Stimulated activated CD8-positive, alpha-beta memory T cell treated with anti-CD3 and anti-CD28 coated beads, Interleukin-2, amount 100 ng/mL, for 48 hours (primary cell): ENCODE data around the gene DRC1.
"Not testable (repeated sequence)": the region's sequence is repeated elsewhere in the genome, so short reads cannot be mapped to it uniquely, and the experiment has no call there.

Source experiments
- DNase-seq, 2 donors: peaks; one replicate each; pipeline ENCODE4 v3.0.0-alpha.2; 2020; ENCODE audit warnings: low read depth in 2 of 2

Gene DRC1

DNA sequence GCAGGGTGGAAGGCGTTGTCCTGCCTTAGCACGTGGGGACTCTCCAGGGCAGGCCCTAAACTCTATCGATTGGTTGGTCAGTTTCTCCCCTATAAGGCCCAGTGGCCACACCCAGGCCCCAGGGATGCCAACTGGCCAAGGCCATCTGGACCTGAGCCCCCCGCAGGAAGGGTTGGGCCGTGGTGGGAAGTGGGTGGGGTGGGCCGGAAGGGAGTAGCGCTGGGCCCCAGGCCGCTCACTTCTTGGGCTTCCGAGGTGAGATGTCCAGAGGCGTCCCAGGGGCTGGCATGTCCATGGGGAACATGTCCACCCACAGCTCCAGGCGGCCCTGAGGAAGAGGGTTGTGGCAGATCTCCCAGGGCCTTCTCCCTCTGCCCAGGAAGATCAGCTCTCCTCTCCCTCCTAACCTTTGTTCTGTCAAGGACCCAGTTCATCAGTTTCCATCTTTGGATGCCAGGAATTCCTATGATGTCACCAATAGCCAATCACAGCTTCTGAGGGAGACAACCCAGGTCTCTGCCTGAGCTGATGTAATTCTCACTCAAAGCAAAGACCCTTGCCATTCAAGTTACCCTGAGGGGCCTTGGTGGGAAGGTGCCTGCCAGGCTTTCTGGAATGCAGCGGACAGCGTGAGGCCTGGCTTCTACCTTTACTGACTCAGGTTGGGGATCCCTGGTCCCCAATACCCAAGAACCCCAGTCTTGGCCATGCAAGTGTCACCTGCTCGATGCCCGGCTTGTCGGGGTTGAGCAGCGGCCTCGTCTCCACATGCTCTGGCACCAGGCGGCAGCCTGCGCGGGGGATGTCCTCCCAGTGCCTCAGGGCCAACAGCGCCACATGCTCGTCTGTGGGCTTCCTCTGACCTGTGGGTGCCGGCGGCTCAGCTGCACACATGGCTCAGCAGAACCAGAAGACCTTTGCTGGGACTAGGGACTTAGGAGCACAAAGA, 61.8 kb downstream of the DRC1 start:
- no peak for DNase-seq

DNA sequence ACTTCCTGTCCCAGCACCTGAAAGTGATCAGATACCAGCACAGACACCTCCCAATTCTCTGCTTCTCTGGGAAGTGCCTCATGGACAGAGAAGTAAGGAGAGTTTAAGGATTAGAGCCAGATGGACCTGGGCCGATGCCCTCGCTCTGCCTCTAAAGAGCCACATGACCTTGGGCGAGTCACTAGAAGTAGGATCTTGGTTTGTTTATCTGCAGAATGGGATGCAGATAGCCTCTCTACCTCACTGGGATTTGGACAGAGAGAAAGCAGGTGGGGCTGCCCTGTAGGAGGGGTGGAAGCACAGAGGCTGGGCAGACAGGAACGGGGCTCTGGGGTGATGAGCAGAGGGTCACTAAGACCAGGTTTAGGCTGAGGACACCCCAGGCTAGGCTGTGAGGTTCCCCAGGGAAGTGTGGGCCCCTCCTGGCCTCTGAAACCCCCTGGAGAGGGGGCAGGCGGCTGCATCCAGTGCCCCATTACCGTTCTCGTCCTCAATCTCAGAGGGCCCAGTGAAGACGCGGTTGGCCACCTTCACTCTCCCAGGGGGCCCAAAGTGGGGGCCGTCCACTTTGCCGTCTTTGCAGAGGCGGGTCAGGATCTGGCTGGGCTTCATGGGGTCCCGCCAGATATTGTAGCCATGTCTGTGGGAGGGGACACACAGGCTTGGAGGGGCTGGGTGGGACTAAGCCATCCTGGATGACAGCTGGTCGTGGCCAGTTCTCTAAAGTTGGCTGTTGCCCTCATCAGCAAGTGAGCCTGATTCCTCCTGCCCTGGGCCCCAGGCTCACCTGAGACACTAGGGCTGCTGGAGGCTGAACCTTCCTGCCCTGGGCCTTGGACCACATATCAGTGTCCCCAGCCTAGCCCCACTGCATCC, 62.9 kb downstream of the DRC1 start:
- DNase-seq: no peak

DNA sequence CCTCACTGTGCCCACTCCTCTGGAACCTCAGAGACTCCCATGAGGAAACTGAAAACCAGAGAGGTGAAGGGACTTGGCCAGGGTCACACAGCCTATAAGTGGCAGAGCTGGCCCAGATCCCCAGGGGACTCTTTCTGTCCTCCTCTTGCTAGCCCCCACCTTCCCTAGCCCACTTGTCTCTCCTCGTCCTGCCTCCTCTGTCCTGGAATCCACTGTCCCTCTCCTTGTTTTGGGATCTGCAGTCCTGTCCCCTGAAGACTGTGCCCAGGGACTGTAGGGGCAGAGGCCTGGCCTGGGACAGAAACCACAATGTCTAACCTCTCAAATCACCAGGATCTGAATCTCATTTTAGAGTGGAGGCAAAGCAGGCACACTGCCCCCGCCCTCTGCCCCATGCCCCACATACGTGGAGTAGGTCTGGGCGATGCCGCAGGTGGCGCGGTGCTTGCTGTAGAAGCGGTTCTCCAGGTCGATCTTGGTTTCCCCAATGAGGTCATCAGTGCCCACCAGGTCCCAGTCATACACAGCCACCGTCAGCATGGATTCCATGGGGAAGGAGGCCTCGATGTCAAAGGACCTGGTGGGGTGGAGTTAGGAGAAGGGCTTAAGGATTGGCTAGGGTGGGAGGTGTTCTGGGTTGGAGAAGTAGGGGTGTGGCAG, 63.7 kb downstream of the DRC1 start:
- DNase-seq: no peak

DNA sequence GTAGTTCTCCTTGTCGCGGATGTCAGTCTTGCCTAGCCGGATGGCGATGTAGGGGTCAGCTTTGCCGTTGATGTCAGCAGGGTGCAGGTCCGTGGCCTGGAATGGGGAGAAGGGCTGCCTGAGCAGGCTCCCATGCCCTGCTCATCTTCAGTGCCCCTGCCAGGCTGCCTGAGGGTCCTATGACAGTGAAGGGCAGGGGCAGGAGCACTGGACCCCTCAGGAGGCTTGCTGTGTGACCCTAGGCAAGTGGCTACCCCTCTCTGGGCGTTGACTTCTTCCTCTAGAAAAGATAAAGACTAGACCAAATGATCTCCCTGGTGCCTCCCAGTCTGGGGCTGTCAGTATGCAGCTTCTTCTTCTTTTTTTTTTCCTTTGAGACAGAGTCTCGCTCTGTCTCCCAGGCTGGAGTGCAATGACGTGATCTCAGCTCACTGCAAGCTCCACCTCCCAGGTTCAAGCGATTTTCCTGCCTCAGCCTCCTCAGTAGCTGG, 64.3 kb downstream of the DRC1 start:
- DNase-seq: no peak

DNA sequence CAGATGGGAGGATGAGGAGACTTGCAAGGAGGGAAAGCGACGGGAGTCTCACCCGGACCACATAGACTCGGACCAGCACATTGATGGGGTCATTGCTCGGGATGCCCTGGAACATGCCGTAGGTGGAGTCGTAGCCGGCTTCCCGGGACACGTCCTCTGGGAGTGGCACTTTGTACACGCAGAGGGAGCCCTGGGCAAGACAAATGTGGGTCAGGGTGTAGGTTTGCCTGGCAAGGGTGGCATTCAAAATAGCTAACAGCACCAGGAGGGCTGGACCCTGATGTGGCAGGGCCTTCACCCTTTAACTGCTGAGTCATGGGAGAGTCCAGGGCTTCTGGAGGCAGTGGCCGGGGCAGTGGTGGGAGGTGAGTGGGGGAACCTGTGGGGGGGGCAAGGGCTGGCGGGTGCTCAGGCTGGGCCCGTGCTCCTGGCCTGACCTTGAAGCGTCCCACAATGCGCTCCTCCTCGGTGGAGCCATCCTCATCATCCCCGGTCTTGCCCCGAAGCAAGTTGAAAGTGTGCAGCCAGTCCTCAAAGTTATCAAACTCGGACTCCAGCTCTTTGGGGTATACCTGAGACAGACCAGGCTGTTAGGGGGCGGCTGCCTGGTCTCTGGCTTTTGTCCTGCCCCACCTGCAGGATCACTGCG, 65.1 kb downstream of the DRC1 start:
- no peak for DNase-seq

DNA sequence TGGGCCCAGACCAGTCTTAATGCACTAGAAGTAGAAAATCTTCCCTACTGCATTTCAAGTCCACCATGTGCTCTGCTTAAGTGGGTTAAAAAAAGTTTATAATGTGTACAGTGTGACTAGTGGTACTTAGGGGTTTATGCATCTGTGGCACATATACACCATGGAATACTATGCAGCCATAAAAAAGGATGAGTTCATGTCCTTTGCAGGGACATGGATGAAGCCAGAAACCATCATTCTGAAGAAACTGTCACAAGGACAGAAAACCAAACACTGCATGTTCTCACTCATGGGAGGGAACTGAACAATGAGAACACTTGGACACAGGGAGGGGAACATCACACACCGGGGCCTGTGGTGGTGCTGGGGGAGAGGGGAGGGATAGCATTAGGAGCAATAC, 66.8 kb downstream of the DRC1 start:
- DNase-seq: not testable (repeated sequence)

DNA sequence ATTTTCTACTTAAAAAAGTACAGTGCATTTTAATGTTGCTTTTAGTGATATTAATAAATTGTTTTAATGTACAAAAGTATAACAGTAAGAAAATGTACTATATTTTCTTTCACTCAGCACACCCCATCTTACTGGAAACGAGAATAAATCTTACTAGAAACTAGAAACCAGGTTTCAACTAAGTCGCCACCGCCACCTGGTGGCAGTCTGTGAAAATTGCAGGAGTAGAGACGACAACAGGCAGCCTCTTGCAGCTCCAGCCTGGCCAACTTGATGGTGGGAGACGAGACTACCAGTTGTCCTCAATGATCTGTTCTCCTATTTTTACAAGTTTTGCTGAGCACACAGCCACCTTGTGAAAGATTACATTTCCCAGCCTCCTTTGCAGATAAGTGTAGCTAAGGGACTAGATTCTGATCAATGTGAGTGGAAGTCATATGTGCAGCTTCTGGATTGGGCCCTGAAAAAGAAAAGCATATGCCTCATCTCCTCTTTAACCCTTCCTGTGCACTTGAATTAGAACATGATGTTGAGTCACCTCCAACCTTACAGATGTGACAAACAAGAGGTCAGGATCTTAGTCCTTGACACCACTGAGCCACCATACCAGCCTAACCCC, 67.5 kb downstream of the DRC1 start:
- DNase-seq: peak; percentile 56 to 66

DNA sequence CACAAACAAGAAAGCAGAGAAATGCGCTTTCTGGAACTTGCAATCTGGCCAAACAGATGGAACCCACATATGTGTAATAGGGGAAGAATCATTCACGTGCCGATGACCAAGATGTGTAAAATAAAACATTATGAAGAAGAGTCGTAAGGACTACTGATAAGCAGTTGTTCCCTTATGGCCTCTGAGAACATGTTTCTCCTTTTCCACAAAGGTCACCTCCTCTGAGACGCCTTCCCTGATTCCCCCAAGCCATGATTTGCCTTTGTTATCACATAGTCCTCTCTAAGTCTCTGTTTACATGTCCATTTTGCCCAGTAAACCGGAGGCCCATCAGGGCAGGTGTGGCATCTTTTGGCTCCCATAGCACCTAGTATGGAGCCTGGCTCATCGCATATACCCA, 68.2 kb downstream of the DRC1 start:
- no peak for DNase-seq

DNA sequence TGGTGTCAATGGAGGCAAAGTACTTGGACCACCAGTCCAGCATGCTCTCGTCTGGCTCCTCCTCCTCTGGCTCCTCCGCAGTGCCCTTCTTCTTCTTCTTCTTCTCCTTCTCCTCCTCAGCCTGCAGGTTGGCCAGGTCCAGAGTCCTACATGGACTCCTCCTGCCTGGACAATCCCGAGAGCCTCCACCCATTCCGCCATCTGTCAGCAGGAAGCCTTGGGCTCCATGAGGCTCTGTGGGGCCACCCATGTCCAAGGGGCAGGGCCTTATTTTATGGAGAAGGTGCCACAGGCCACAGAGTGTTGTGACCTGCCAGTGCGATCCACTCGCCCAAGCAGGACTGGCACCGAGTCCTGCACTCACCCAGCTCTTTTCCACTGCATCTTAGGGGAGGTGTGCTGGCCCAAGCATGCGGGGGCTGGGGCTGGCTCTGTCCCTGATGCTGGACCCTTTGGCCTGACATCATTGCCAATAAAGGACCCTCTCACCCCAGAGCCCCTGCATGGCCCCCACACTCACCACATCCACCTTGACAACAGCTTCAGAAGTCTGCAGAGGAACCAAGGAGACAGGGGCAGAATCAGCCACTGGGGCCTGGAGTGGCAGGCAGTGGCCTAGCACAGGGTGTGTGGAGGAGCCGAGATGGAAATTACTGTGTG, 69.0 kb downstream of the DRC1 start:
- DNase-seq: no peak

DNA sequence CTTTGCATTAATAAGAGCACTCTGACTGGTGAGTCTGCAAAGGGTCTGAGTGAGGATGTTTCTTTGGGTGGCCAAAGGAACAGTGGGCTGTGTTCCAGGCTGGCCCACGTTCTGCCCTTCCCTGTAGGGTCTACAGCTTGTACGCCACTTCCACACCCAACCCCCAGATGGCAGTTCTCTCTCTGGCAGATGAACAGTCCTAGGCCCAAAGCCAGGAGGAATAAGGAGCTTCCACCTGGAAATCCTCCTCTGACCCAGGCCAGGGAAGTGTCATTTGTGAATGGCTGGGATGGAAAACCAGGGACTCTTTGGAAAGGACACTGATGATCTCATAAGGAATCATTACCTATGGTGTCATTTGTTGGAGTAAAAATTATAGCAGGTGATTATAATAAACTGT, 69.6 kb downstream of the DRC1 start:
- no peak for DNase-seq

DNA sequence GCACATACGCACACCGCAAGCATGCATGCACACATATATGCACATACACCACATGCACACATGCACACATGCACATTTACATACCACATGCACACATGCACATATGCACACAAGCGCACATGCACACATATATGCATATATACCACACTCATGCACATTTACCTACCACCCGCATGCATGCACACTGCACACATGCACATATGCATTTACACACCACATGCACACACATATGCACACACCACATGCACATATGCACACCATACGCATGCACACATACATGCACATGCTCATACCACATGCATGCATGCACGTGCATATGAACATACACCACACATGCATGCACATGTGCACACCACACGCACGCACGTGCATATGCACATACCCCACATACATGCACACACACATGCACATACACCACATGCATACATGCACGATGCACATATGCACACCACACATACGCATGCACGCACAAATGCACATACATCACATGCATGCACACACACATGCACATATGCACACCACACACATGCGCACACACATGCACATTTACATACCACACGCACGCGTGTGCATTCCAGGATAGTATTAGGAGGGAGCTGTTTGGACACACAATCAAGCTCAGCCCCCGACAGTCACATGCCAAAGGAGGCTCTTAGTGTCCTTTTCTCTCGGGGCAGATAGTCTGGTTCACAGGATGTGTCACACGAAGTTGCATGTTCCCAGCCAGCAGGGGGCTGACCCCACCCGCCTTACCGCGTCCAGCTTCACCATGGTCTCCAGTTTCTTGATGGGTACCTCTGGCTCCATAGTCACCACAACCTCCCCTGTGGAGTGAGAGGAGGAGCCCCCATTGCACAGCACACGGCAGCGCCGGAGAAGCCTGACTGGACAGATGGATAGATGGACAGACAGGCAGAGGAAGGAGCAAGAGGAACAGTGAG, 70.3 kb downstream of the DRC1 start:
- DNase-seq: no peak

DNA sequence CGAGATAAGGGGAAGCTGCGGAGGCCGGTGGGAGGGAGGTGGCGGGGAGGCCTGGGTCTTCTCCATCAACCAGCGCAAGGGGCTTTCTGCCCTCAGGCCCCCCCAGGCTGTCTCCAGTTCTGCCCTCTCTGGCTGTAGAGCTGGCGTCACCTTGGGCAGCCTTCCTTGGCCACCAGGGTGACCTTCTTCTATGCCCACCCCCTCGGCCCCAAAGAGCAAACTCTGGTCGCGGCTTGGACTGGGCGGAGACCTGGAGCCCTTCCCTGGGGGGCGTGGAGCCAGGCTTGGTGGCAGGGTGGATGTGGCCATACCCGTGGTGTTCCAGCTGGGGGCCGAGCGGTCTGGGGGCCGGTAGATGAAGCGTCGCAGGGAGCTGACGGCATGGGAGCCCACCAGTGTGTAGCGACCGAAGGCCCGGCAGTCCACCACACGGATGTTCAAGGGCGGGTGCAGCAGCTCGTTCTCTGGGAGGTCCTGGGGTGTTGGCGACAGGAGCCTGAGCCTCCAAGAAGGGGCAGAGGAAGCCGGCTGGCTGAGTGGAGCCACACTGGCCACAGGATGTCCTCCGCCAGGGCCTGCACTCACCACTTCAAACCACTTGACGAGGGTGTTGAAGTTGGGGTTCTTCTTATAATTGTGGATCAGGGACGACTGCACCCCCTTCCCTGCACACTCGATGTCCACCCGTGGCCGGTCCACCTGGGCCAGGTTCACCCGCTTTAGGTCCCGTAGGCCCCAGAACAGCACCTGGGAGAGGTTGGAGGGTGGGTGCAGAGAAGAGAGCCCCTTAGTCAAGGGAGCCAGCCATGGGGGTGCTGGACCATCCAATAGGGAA, 71.3 kb downstream of the DRC1 start:
- DNase-seq: no peak

DNA sequence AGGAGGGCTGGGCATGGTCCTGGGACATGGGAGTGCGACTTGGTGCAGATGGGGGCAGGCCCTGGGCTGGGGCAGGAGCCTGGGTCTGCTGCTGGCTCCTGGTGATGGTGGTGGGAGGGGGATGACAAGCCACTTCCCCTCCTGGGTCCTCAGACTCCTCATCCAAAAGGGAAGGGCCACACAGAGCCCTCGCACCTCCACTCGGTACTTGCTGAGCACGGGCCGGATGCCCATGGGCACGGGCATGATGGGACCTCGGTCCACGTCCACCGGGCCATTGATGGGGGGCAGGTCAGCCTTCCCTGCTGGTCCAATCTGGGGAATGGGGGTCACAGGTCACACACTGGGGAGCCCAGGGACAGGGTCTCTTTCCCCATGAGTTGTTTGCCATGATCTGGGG, 72.1 kb downstream of the DRC1 start:
- no peak for DNase-seq

DNA sequence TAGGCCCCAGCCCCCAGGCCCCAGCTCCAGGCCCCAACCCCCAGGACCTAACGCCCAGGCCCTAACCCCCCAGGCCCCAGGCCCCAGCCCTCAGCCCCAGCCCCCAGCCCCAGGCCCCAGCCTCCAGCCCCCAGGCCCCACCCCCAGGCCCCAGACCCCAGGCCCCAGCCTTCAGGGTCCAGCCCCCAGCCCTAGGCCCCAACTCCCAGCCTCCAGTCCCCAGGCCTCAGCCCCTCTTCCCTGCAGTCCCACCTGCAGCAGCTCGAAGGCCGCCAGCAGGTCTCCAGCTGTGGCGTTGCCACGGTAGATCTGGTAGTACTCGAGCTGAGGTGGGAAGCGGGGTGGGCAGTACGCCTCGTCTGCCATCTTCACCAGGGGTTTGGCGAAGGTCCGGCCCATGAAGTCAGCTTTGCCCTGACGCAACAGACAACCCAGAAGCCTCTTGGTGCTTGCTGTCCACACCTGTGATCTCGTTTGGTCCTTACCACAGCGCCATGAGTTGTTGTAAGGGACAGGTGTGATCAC, 72.6 kb downstream of the DRC1 start:
- DNase-seq: no peak

DNA sequence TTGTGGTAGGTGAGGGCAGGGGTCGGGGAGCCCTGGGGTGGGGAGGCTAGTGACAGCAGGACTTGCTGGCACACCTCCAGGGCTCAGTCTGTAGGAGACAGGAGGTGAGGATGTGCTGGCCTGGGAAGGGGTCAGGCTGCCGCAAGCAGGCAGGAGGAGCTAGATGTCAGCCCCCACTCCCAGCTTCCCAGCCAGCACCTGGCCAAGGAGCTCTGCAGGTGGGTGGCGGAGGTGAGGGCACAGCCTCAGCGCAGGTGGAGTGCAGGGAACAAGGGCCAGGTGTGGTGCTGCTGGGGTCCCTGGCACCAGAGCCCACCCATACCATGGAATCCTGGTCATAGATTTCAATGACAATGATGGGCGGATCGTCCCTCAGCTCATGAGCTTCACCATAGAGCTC, 73.3 kb downstream of the DRC1 start:
- no peak for DNase-seq

DNA sequence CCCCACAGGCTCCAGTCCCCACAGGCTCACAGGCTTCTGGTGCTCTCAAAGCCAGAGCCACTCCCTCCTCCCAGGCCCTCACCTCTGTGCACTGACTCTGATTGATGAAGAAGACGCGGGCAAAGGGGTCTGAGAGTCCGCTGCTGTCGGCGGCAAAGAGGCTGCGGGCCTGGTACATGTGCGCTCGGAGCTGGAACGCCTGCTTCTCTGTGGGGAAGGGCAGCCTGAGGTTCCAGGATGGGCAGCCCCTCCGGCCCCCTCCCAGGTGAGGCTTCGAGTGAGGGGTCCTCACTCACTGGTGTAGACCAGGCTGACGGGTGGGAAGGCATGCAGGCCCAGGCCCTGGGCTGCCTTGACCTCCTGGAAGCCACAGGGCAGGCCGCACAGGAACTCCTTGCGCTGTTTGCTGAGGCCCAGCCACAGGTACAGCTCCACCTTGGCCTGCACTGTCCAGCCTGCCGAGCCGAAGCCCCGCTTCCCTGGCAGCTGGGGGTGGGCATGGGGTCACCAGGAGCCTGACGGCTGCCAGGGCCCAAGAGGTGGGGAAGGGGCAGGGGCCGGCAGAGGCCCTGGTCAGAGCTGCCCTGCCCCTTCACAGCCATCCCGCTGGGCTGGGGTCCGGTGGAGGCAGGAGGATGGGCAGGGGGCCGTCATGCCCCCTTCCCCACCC, 74.2 kb downstream of the DRC1 start:
- no peak for DNase-seq

DNA sequence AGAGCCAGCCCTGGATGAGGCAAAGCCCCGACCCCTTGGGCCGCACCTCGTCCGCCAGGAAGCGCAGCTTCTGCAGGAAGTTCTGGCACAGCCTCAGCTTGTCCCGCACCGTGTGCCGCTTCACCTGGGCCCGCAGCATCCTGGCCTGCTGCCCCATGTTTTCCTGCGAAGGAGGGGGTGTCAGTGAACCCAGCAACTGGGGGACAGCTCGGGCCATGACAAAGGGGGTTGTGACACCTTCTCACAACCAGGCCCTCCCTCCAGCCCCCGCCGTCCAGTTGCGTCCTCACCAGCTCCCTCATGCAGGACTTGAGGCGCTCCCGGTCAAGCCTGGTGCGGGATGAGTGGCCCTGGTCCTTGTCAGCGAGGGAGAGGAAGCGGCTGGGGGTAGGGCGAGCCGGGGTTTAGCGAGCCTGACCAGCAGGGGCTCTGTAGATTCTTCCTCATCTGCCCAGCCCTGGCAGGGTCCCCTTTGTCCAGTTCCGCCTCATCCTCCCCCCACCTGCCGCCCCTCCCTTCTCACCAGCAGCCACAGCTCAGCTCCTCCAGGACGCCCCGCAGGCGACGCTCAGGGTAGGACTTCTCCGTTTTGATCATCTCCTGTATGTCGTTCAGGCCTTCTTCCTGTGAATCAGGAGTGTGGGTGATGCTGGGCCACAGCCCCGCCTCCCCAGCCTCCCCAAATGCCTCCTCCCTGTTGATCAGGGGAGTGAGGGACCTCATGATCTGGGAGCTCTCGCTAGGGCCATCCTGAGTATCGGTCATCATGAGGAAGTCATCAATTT, 75.6 kb downstream of the DRC1 start:
- peak in 1 of 2 donors; percentile 19 for DNase-seq
